BLaER1 treated with 17β-estradiol and CSF1 and Interleukin-3, amounts not matched to agents 10 nM and 100 nM (cell line): Measurements from ENCODE around the gene PRDM8.

ENCODE experiments used
- H3K27ac ChIP-seq, 11 experiments: shearing (Covaris generic); formaldehyde crosslinking; 2 replicates each; pipeline ENCODE4 v1.8.1; 2022
- H3K27me3 ChIP-seq, 11 experiments: shearing (Covaris generic); formaldehyde crosslinking; 2 replicates each; pipeline ENCODE4 v1.8.1; 2022
- H3K36me3 ChIP-seq, 11 experiments: shearing (Covaris generic); formaldehyde crosslinking; 2 replicates each; pipeline ENCODE4 v1.8.1; 2022
- H3K4me1 ChIP-seq, 10 experiments: shearing (Covaris generic); formaldehyde crosslinking; 2 replicates each; pipeline ENCODE4 v1.8.1; 2022
- H3K4me2 ChIP-seq, 11 experiments: shearing (Covaris generic); formaldehyde crosslinking; 2 replicates each; pipeline ENCODE4 v1.8.1; 2022
- H3K4me3 ChIP-seq, 10 experiments: shearing (Covaris generic); formaldehyde crosslinking; 2 replicates each; pipeline ENCODE4 v1.8.1; 2022
- H3K9ac ChIP-seq, 11 experiments: shearing (Covaris generic); formaldehyde crosslinking; 2 replicates each; pipeline ENCODE4 v1.8.1; 2022
- H3K9me3 ChIP-seq, 11 experiments: shearing (Covaris generic); formaldehyde crosslinking; replicated peaks in 1 of 11; 2 replicates each; pipeline ENCODE4 v1.8.1; 2022
- H4K20me1 ChIP-seq, 11 experiments: shearing (Covaris generic); formaldehyde crosslinking; 2 replicates each; pipeline ENCODE4 v1.8.1; 2022
- Cebpa-rat ChIP-seq, 11 experiments: shearing (Covaris generic); IDR thresholded peaks; 2 replicates each; pipeline ENCODE4 v1.8.1; 2022

Gene PRDM8

DNA sequence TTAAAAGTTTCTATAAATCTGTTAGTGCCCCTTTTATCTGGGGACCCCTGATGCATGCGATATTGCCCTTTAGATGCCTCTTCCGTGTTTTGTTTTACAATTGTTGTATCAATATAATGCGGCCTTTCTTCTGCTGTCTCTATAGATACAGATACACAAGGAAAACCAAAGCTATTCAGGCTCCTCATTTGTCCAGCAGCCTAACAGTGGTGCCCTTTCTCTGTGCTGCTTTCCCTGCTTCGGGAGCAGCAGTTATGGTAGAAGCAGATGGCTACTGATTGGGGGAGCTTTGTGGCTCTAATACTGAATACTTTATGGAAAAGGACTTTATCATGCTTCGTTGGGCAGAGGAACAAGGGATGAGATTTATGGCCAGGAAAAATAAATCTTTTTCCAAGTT lies 10.6 kb upstream of the PRDM8 start:
- Histone ChIP-seq H3K9me3 (peaks cover 11 to 47% (median 21%) of the 10 kb centered on the region in 11 experiments; a peak in 19 of 22 replicates), H3K4me3 (no peak overlapping the region), H3K4me2 (peak overlapping the region in 6 of 11 experiments; percentile 38 to 78 (median 66); a peak in 6 of 22 replicates), H3K27me3 (no peaks in the 10 kb centered on the region), H4K20me1 (no peaks in the 10 kb centered on the region; a peak in 1 of 22 replicates), H3K27ac (no peak overlapping the region), H3K4me1 (peaks cover 6 to 39% (median 25%) of the 10 kb centered on the region in 10 experiments; a peak in 15 of 20 replicates), H3K36me3 (peaks cover 0 to 28% (median 7%) of the 10 kb centered on the region in 11 experiments; a peak in 12 of 22 replicates), H3K9ac (no peak overlapping the region)
- TF ChIP-seq Cebpa-rat (IDR thresholded peaks at IDR 0.05): no peak

DNA sequence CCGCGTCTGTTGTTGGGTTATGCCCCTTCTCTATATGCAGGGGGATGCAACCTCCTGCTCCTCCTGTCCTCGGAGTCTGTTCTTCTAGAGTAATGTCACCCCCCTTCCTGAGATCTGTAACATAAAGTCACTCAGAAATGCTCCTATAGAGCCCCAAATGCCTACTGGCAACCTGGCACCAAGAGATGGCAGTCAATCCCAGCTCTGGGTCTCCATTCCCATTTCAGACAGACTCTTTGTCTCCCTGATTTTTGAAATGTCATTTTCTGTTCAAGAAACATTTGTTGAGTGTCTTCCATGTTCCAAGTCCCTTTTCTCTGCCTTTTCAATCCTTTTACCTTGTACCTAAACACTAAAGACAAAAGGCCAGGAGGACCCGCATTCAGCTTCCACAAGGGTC lies 9.6 kb upstream of the PRDM8 start:
- no peak overlapping the region for H3K4me3 ChIP-seq
- H3K9me3 ChIP-seq: peaks cover 11 to 47% (median 21%) of the 10 kb centered on the region in 11 experiments; a peak in 19 of 22 replicates
- no peaks in the 10 kb centered on the region; a peak in 1 of 22 replicates for H4K20me1 ChIP-seq
- peaks cover 0 to 37% (median 7%) of the 10 kb centered on the region in 11 experiments; a peak in 12 of 22 replicates for H3K36me3 ChIP-seq
- no peak overlapping the region for H3K9ac ChIP-seq
- H3K4me1 ChIP-seq: peaks cover 1 to 43% (median 21%) of the 10 kb centered on the region in 10 experiments; a peak in 15 of 20 replicates
- H3K4me2 ChIP-seq: no peak overlapping the region
- no peak overlapping the region for H3K27ac ChIP-seq
- TF ChIP-seq Cebpa-rat (IDR thresholded peaks at IDR 0.05): no peak
- no peaks in the 10 kb centered on the region for H3K27me3 ChIP-seq

DNA sequence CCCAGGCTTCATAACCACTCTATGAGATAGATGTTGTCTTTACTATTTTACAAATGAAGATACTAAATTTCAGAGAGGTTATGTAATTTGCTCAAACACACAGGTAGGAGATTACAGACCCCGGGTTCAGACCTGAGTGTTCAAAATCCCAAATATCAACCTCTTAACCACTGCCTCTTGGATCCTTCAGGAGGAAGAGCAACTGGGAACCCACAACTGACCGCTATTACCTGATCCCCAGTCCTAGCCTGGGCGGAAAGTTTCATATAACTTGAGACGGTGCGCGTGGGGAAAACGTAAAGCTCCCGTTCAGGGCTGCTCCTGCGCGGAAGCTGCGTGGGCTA lies 8.9 kb upstream of the PRDM8 start:
- no peak overlapping the region for H3K4me3 ChIP-seq
- peaks cover 0 to 38% (median 7%) of the 10 kb centered on the region in 11 experiments; a peak in 12 of 22 replicates for H3K36me3 ChIP-seq
- H3K9ac ChIP-seq: no peak overlapping the region
- H3K4me1 ChIP-seq: peaks cover 0 to 44% (median 13%) of the 10 kb centered on the region in 10 experiments; a peak in 15 of 20 replicates
- H3K9me3 ChIP-seq: peaks cover 11 to 45% (median 21%) of the 10 kb centered on the region in 11 experiments; a peak in 19 of 22 replicates
- no peaks in the 10 kb centered on the region; a peak in 1 of 22 replicates for H4K20me1 ChIP-seq
- no peak overlapping the region for H3K4me2 ChIP-seq
- 0 out of 22 replicates have a peak, but pooled peaks cover 0 to 2% (median 0%) of the 10 kb centered on the region in 11 experiments for H3K27me3 ChIP-seq
- no peak for TF ChIP-seq Cebpa-rat (IDR thresholded peaks at IDR 0.05)
- H3K27ac ChIP-seq: no peak overlapping the region

- Histone ChIP-seq H3K27ac (no peak overlapping the region), H3K4me1 (peaks cover 0 to 49% (median 13%) of the 10 kb centered on the region in 10 experiments; a peak in 16 of 20 replicates), H3K27me3 (peaks cover 0 to 5% (median 0%) of the 10 kb centered on the region in 11 experiments; a peak in 3 of 22 replicates)
Measured at GRCh38 chr4:80188801-80189458, 8.4 kb upstream of the PRDM8 start.

DNA sequence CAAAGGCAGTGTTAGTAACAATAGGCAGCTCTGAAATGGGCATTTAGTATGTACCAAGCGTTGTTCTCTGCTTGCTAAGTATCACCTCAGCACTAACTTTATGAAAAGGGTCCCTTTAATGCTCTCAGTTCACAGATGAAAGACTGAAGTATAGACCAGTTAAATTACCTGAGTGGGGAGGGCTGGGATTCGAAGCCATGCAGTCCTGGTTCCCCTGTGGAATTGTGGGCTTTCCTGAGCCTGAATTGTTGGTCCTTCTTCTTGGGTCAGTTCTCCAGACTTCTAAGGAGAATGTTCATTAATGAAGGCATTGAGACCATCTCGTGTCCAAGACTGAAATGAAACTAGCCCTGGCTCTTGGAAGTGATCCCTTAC lies 7.7 kb upstream of the PRDM8 start:
- peaks cover 0 to 8% (median under 1%) of the 10 kb centered on the region in 11 experiments; a peak in 6 of 22 replicates for H3K27me3 ChIP-seq
- H3K4me2 ChIP-seq: no peak overlapping the region
- H3K36me3 ChIP-seq: peaks cover 0 to 42% (median 7%) of the 10 kb centered on the region in 11 experiments; a peak in 12 of 22 replicates
- H3K9me3 ChIP-seq: peaks cover 4 to 34% (median 18%) of the 10 kb centered on the region in 11 experiments; a peak in 13 of 22 replicates
- H3K4me1 ChIP-seq: peaks cover 0 to 54% (median 12%) of the 10 kb centered on the region in 10 experiments; a peak in 17 of 20 replicates
- H4K20me1 ChIP-seq: no peaks in the 10 kb centered on the region; a peak in 1 of 22 replicates
- no peak for TF ChIP-seq Cebpa-rat (IDR thresholded peaks at IDR 0.05)
- H3K27ac ChIP-seq: no peak overlapping the region
- no peak overlapping the region for H3K9ac ChIP-seq
- no peak overlapping the region for H3K4me3 ChIP-seq

More at GRCh38 chr4:80188801-80189458, 8.4 kb upstream of the PRDM8 start:
- Histone ChIP-seq H3K9me3 (peaks cover 8 to 40% (median 18%) of the 10 kb centered on the region in 11 experiments; a peak in 19 of 22 replicates), H3K36me3 (peaks cover 0 to 42% (median 7%) of the 10 kb centered on the region in 11 experiments; a peak in 12 of 22 replicates), H3K9ac (no peak overlapping the region), H4K20me1 (no peaks in the 10 kb centered on the region; a peak in 1 of 22 replicates), H3K4me2 (no peak overlapping the region), H3K4me3 (no peak overlapping the region)
- no peak for TF ChIP-seq Cebpa-rat (IDR thresholded peaks at IDR 0.05)

DNA sequence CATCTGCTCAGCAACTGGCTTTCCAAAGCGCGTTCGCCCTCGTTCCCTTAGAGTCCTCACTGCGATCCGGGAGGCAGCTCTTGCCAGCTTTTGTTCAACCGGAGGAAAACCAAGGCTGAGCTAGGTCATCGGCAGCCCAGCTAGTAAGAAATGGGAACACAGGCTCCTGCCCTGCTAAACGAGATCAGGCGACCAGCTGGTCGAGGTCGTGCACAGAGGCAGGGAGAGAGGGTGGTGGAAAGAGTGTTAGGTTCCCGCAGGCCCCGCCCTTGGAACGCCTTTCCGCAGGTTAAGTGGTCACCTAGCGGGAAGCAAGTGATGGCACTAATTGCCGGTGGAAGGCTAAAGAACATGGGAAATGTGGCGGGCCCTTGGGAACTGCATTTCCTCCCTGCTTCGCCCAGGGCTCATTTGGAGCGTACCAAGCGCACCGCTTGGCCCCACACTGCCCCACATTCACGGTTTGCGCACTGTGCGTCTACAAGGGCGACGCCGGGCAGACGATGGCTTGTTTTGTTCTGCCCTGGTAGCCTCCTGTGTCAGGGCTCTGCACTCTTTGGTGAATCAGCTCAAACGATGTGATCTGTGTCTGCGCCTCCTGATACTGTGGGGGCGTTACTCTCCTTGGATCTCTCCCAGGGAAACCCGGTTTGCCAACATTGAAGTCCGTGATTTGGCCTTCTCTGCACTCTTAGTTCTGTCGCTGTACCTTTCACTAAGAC lies 7.2 kb upstream of the PRDM8 start:
- no peak overlapping the region for H3K27ac ChIP-seq
- TF ChIP-seq Cebpa-rat (IDR thresholded peaks at IDR 0.05): no peak
- H3K27me3 ChIP-seq: peaks cover 0 to 14% (median 6%) of the 10 kb centered on the region in 11 experiments; a peak in 9 of 22 replicates
- peaks cover 0 to 42% (median 7%) of the 10 kb centered on the region in 11 experiments; a peak in 12 of 22 replicates for H3K36me3 ChIP-seq
- H3K4me2 ChIP-seq: no peak overlapping the region
- no peak overlapping the region for H3K9ac ChIP-seq
- no peaks in the 10 kb centered on the region; a peak in 1 of 22 replicates for H4K20me1 ChIP-seq
- peaks cover 4 to 54% (median 10%) of the 10 kb centered on the region in 10 experiments for H3K4me1 ChIP-seq
- H3K9me3 ChIP-seq: peaks cover 1 to 28% (median 16%) of the 10 kb centered on the region in 11 experiments; a peak in 13 of 22 replicates
- no peak overlapping the region for H3K4me3 ChIP-seq

- Histone ChIP-seq H3K4me2 (peak overlapping the region in 2 of 11 experiments; percentile 24 to 38; a peak in 3 of 22 replicates), H4K20me1 (no peaks in the 10 kb centered on the region; a peak in 1 of 22 replicates), H3K4me1 (peaks cover 21 to 44% (median 25%) of the 10 kb centered on the region in 10 experiments), H3K4me3 (no peak overlapping the region), H3K36me3 (peaks cover 0 to 42% (median 7%) of the 10 kb centered on the region in 11 experiments; a peak in 12 of 22 replicates), H3K9ac (no peak overlapping the region), H3K27me3 (peaks cover 0 to 36% (median 28%) of the 10 kb centered on the region in 11 experiments; a peak in 13 of 22 replicates), H3K9me3 (peaks cover 0 to 18% (median 10%) of the 10 kb centered on the region in 11 experiments; a peak in 9 of 22 replicates), H3K27ac (no peak overlapping the region)
- TF ChIP-seq Cebpa-rat (IDR thresholded peaks at IDR 0.05): no peak
Measured at GRCh38 chr4:80192252-80192866, 4.9 kb upstream of the PRDM8 start.

DNA sequence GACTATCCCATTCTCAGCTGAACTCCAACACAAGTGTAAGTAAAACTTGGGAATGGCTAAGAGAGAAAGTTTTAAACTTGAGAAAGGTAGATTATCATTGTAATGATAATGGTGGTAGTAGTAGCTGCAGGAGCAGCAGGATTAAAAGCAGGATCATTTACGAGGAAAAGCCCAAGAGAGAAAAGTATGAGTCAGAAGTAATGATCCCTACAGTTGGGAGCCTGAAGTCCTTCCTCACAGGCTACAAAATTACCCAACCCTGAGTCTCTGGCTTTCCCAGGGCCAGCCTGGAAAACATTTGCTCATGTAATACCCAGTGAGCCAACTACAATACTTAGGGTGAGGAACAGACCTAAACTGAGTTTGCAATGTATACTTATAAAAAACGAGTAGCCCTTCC lies 4.4 kb upstream of the PRDM8 start:
- Histone ChIP-seq H3K4me2 (peak overlapping the region in 2 of 11 experiments; percentile 24 to 38; a peak in 3 of 22 replicates), H3K9me3 (peaks cover 0 to 18% (median 10%) of the 10 kb centered on the region in 11 experiments; a peak in 9 of 22 replicates), H3K27ac (no peak overlapping the region), H3K4me1 (peaks cover 21 to 47% (median 30%) of the 10 kb centered on the region in 10 experiments), H3K9ac (no peak overlapping the region), H3K27me3 (peaks cover 2 to 42% (median 33%) of the 10 kb centered on the region in 11 experiments; a peak in 19 of 22 replicates), H3K36me3 (peaks cover 0 to 42% (median 7%) of the 10 kb centered on the region in 11 experiments; a peak in 12 of 22 replicates), H3K4me3 (no peak overlapping the region), H4K20me1 (peaks cover 0 to 2% (median 0%) of the 10 kb centered on the region in 11 experiments; a peak in 2 of 22 replicates)
- TF ChIP-seq Cebpa-rat (IDR thresholded peaks at IDR 0.05): no peak
